KMS-11 (cell line): Measurements from ENCODE around the gene ZNF805.

Source experiments
- H2AFZ ChIP-seq: fragments of 200-600 bp; sonication (generic); 2 replicates; pipeline ENCODE4 v1.6.1; 2016; ENCODE audit warnings: antibody characterized with exemption, mixed run types, low read depth
- H3K27ac ChIP-seq: fragments of 200-600 bp; sonication (generic); 2 replicates; pipeline ENCODE4 v1.6.1; 2016; ENCODE audit warnings: mild to moderate bottlenecking, mixed run types
- H3K27me3 ChIP-seq: fragments of 200-600 bp; sonication (generic); 2 replicates; pipeline ENCODE4 v1.6.1; 2017; ENCODE audit warnings: mild to moderate bottlenecking, low read depth, mixed run types, moderate library complexity; ENCODE audit not compliant: insufficient read depth
- H3K36me3 ChIP-seq: fragments of 200-600 bp; sonication (generic); 2 replicates; pipeline ENCODE4 v1.6.1; 2017; ENCODE audit warnings: mild to moderate bottlenecking, mixed run types; ENCODE audit not compliant: insufficient read depth
- H3K4me1 ChIP-seq: fragments of 200-600 bp; sonication (generic); 2 replicates; pipeline ENCODE4 v1.6.1; 2016; ENCODE audit warnings: mild to moderate bottlenecking, low read depth, mixed run types; ENCODE audit not compliant: poor library complexity, severe bottlenecking
- H3K4me2 ChIP-seq: fragments of 200-600 bp; sonication (generic); 2 replicates; pipeline ENCODE4 v1.7.0; 2016; ENCODE audit warnings: mild to moderate bottlenecking, mixed run types
- H3K4me3 ChIP-seq: fragments of 200-600 bp; sonication (generic); IDR thresholded peaks from 2 replicates; pipeline ENCODE4 v1.6.1; 2017; ENCODE audit warnings: low read depth, low read length, mixed read lengths; ENCODE audit not compliant: insufficient read depth
- H3K79me2 ChIP-seq: fragments of 200-600 bp; sonication (generic); 2 replicates; pipeline ENCODE4 v1.6.1; 2016; ENCODE audit warnings: low read depth, mixed run types; ENCODE audit not compliant: insufficient read depth
- H3K9ac ChIP-seq: fragments of 200-600 bp; sonication (generic); 2 replicates; pipeline ENCODE4 v1.6.1; 2016; ENCODE audit warnings: mild to moderate bottlenecking, mixed run types
- H4K20me1 ChIP-seq: fragments of 200-600 bp; sonication (generic); 2 replicates; pipeline ENCODE4 v1.6.1; 2016; ENCODE audit warnings: mild to moderate bottlenecking, mixed run types; ENCODE audit not compliant: insufficient read depth
- TF ChIP-seq, protein P1 (sequence below): fragments of 200-600 bp; sonication (generic); conservative IDR thresholded peaks from 2 replicates; pipeline ENCODE4 v1.6.1; 2017; ENCODE audit warnings: low read depth, mild to moderate bottlenecking, antibody characterized with exemption, low read length, moderate library complexity, mixed read lengths

Gene ZNF805

DNA sequence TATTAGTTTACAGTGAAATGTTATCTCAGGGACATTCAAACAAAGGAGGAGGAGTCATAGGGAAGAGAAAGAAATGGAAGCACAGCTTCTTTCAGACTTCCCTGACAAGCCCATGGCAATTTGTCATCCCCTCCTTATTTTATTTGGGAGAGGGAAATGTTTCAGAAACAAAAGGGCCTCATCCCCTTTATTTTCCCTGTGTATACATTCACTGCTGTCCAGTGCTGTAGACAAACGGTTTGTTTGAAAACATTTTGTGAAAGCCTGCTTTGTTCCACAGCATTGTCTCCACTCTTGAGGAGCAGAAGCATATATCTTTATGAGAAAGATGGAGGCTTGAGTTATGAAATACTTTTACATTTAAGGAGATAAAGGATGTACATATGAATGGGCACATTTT, 52.1 kb downstream of the ZNF805 start:
- Histone ChIP-seq H3K79me2 (peaks cover 22% of the 10 kb centered on the region; the same call in 1 of the 2 replicates), H3K4me1 (no peaks in the 10 kb centered on the region), H3K27me3 (no peaks in the 10 kb centered on the region), H2AFZ (no peak overlapping the region), H3K4me3 (no peak overlapping the region), H3K4me2 (no peak overlapping the region), H4K20me1 (no peaks in the 10 kb centered on the region), H3K36me3 (peaks cover 44% of the 10 kb centered on the region), H3K9ac (no peak overlapping the region), H3K27ac (no peak overlapping the region)
- TF ChIP-seq, protein P1, sequence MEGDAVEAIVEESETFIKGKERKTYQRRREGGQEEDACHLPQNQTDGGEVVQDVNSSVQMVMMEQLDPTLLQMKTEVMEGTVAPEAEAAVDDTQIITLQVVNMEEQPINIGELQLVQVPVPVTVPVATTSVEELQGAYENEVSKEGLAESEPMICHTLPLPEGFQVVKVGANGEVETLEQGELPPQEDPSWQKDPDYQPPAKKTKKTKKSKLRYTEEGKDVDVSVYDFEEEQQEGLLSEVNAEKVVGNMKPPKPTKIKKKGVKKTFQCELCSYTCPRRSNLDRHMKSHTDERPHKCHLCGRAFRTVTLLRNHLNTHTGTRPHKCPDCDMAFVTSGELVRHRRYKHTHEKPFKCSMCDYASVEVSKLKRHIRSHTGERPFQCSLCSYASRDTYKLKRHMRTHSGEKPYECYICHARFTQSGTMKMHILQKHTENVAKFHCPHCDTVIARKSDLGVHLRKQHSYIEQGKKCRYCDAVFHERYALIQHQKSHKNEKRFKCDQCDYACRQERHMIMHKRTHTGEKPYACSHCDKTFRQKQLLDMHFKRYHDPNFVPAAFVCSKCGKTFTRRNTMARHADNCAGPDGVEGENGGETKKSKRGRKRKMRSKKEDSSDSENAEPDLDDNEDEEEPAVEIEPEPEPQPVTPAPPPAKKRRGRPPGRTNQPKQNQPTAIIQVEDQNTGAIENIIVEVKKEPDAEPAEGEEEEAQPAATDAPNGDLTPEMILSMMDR = no peak

DNA sequence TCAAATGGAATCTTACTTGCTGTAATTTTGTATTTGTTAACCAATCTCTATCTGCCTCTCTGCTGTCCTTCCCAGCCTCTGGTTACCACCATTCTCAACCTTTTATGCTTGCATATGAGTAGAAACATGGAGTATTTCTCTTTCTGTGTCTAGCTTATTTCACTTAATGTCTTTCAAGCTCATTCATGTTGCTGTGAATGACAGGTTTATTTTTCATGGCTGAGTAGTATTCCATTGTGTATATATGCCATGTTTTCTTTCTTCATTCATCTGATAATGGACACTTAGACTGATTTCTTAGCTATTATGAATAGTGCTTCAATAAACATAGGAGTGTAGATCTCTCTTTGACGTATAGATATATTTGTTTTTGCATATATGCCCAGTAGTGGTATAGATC, 53.3 kb downstream of the ZNF805 start:
- no peak overlapping the region for H3K4me3 ChIP-seq
- H3K4me1 ChIP-seq = no peaks in the 10 kb centered on the region
- TF ChIP-seq, protein P1 = no peak
- H2AFZ ChIP-seq = no peak overlapping the region
- peaks cover 33% of the 10 kb centered on the region for H3K36me3 ChIP-seq
- H3K27ac ChIP-seq = no peak overlapping the region
- H3K4me2 ChIP-seq = no peak overlapping the region
- H3K9ac ChIP-seq = no peak overlapping the region
- 0 out of 2 replicates have a peak, but pooled peaks cover 4% of the 10 kb centered on the region for H4K20me1 ChIP-seq
- no peaks in the 10 kb centered on the region for H3K27me3 ChIP-seq
- peaks cover 17% of the 10 kb centered on the region; the same call in 1 of the 2 replicates for H3K79me2 ChIP-seq

DNA sequence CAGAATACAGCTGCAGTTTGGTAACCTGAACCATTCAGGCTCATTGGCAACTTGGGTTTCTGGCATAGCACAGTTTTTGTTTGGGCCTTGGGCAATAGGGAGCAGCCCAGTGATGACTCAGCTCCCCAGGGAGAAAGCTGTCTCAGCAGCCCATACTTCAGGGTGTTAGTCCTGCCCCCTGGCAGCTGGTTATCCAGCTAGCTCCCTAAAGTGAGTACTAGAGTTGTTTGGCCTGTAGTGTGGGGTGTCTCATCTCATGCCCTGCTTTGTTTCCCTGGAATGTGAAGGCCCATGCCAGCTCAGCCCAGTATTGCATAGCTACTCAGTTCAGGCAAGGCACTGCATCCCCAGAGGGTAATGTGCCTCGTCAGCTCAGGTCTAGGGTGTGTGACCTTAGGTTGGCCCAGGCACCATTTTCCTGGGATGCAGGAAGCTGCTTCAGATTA, 61.6 kb downstream of the ZNF805 start:
- Histone ChIP-seq H3K79me2 (peaks cover 6% of the 10 kb centered on the region; the same call in 1 of the 2 replicates), H3K36me3 (peaks cover 8% of the 10 kb centered on the region; the same call in 1 of the 2 replicates), H3K27me3 (no peaks in the 10 kb centered on the region), H3K4me3 (no peak overlapping the region), H3K4me2 (no peak overlapping the region), H3K4me1 (no peaks in the 10 kb centered on the region), H3K27ac (no peak overlapping the region), H3K9ac (no peak overlapping the region), H2AFZ (no peak overlapping the region), H4K20me1 (0 out of 2 replicates have a peak, but pooled peaks cover 4% of the 10 kb centered on the region)
- TF ChIP-seq, protein P1 = no peak

DNA sequence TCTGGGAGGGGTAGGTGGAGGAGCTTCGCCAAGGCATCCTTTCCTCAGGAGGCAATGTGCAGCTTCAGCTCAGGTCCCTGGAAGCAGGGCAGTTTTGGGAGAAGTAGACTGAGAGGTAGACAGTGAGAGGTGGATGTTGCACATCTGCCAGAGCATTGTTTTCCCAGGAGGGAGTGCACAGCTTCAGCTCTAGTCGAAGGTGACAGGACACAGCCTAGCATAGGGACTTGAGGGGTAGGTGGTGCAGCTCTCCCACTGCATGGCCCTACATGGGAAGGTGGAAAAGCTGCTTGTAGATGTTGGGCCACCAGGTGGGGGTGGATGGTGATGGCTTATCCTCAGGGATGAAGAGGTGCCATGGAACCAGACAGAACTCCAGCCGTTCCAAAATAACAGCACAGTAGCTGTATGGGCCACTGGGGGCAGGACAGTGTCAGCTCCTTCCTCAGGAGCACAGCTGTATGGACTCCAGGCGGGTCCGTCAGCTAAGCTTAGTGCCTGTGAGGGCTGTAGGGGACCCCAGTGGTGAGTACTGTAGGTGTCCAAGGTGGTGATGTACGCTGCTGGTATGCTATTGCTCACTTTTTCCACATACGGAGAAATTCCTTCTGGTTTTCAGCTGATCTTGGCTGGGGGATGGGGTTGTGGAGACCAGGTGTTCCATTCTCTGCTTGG, 62.4 kb downstream of the ZNF805 start:
- no peak overlapping the region for H3K27ac ChIP-seq
- no peak overlapping the region for H2AFZ ChIP-seq
- no peaks in the 10 kb centered on the region for H3K4me1 ChIP-seq
- no peaks in the 10 kb centered on the region for H3K27me3 ChIP-seq
- H3K79me2 ChIP-seq = peaks cover 4% of the 10 kb centered on the region; the same call in 1 of the 2 replicates
- no peak overlapping the region for H3K4me2 ChIP-seq
- H3K36me3 ChIP-seq = peaks cover 8% of the 10 kb centered on the region; the same call in 1 of the 2 replicates
- 0 out of 2 replicates have a peak, but pooled peaks cover 2% of the 10 kb centered on the region for H4K20me1 ChIP-seq
- TF ChIP-seq, protein P1 = no peak
- H3K9ac ChIP-seq = no peak overlapping the region
- no peak overlapping the region for H3K4me3 ChIP-seq
